HL-60 (cell line): ENCODE data around the gene ADAM19.

Source experiments
- GABPA ChIP-seq: IDR thresholded peaks from 2 replicates; pipeline ENCODE4 v1.6.1; 2012; ENCODE audit warnings: low read depth
- POLR2AphosphoS5 ChIP-seq: IDR thresholded peaks from 2 replicates; pipeline ENCODE4 v1.6.1; 2012; ENCODE audit warnings: low read depth
- TF ChIP-seq, protein P1 (sequence below): IDR thresholded peaks from one replicate; pipeline ENCODE4 v1.5.1; 2011; ENCODE audit warnings: low read length, control low read depth, inconsistent platforms; ENCODE audit not compliant: insufficient read depth
- TF ChIP-seq, protein P2 (sequence below): IDR thresholded peaks from 2 replicates; pipeline ENCODE4 v1.6.1; 2012; ENCODE audit warnings: low read depth; ENCODE audit not compliant: insufficient replicate concordance

- TF ChIP-seq, protein P1, sequence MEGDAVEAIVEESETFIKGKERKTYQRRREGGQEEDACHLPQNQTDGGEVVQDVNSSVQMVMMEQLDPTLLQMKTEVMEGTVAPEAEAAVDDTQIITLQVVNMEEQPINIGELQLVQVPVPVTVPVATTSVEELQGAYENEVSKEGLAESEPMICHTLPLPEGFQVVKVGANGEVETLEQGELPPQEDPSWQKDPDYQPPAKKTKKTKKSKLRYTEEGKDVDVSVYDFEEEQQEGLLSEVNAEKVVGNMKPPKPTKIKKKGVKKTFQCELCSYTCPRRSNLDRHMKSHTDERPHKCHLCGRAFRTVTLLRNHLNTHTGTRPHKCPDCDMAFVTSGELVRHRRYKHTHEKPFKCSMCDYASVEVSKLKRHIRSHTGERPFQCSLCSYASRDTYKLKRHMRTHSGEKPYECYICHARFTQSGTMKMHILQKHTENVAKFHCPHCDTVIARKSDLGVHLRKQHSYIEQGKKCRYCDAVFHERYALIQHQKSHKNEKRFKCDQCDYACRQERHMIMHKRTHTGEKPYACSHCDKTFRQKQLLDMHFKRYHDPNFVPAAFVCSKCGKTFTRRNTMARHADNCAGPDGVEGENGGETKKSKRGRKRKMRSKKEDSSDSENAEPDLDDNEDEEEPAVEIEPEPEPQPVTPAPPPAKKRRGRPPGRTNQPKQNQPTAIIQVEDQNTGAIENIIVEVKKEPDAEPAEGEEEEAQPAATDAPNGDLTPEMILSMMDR: no peak
- TF ChIP-seq POLR2AphosphoS5 (no peak), GABPA (no peak)
- TF ChIP-seq, protein P2, sequence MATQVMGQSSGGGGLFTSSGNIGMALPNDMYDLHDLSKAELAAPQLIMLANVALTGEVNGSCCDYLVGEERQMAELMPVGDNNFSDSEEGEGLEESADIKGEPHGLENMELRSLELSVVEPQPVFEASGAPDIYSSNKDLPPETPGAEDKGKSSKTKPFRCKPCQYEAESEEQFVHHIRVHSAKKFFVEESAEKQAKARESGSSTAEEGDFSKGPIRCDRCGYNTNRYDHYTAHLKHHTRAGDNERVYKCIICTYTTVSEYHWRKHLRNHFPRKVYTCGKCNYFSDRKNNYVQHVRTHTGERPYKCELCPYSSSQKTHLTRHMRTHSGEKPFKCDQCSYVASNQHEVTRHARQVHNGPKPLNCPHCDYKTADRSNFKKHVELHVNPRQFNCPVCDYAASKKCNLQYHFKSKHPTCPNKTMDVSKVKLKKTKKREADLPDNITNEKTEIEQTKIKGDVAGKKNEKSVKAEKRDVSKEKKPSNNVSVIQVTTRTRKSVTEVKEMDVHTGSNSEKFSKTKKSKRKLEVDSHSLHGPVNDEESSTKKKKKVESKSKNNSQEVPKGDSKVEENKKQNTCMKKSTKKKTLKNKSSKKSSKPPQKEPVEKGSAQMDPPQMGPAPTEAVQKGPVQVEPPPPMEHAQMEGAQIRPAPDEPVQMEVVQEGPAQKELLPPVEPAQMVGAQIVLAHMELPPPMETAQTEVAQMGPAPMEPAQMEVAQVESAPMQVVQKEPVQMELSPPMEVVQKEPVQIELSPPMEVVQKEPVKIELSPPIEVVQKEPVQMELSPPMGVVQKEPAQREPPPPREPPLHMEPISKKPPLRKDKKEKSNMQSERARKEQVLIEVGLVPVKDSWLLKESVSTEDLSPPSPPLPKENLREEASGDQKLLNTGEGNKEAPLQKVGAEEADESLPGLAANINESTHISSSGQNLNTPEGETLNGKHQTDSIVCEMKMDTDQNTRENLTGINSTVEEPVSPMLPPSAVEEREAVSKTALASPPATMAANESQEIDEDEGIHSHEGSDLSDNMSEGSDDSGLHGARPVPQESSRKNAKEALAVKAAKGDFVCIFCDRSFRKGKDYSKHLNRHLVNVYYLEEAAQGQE: no peak
Observed at GRCh38 chr5:157590478-157590877, 14.9 kb upstream of the ADAM19 start.
